Ishikawa (cell line): ENCODE measurements around the gene HOXB3.

Experiments
- CEBPB ChIP-seq: IDR thresholded peaks from 2 replicates; pipeline ENCODE4 v1.6.1; 2012
- EGR1 ChIP-seq: IDR thresholded peaks from 2 replicates; pipeline ENCODE4 v1.6.1; 2012
- NFIC ChIP-seq: IDR thresholded peaks from 2 replicates; pipeline ENCODE4 v1.6.1; 2012
- TAF1 ChIP-seq: IDR thresholded peaks from 2 replicates; pipeline ENCODE4 v1.6.1; 2012; ENCODE audit warnings: low read depth, mild to moderate bottlenecking
- YY1 ChIP-seq: IDR thresholded peaks from 2 replicates; pipeline ENCODE4 v1.6.1; 2012; ENCODE audit warnings: low read depth
- TF ChIP-seq, protein P1 (sequence below): IDR thresholded peaks from 2 replicates; pipeline ENCODE4 v1.6.1; 2012; ENCODE audit warnings: low read depth, mild to moderate bottlenecking
- TF ChIP-seq, protein P2 (sequence below): IDR thresholded peaks from 2 replicates; pipeline ENCODE4 v1.6.1; 2012

DNA sequence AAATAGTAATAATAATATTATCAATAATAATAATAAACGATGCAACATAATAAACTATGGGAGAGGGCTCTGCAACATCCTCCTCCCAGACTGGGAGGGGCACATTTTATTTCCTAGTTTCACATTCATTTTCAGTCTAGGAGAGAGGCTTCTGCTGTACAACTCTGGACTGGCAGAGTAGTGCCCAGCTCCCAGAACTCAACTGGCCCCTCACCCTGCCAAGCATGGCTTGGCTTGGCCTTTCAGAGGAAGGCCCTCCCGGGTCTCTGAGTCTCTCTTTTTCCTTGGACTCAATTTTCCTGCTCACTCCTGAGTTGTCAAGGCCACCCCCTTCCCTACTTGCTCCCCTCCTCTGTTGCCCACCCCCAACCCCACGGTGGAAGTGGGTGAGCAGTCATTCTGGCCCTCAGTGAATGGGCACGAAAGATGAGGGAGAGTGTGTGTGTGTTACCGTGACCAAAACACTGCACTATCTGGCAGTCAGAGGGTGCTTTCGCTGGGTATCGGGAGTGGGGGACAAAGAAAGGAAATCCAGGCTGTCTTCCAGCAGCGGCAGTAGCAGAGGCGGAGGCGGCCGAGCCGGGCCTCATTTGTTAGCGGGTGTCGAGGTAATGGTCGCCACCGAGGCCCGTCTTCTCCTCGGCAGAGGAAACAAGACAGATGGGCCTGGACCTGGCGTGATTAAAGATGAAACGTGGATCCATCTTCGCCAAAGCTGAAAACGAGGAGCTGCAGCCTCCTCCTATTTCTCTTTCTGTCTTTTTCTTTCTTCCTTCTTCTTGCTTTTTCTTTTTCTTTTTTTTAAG, 14.2 kb downstream of the HOXB3 start:
- no peak for TF ChIP-seq EGR1
- TF ChIP-seq, protein P1, sequence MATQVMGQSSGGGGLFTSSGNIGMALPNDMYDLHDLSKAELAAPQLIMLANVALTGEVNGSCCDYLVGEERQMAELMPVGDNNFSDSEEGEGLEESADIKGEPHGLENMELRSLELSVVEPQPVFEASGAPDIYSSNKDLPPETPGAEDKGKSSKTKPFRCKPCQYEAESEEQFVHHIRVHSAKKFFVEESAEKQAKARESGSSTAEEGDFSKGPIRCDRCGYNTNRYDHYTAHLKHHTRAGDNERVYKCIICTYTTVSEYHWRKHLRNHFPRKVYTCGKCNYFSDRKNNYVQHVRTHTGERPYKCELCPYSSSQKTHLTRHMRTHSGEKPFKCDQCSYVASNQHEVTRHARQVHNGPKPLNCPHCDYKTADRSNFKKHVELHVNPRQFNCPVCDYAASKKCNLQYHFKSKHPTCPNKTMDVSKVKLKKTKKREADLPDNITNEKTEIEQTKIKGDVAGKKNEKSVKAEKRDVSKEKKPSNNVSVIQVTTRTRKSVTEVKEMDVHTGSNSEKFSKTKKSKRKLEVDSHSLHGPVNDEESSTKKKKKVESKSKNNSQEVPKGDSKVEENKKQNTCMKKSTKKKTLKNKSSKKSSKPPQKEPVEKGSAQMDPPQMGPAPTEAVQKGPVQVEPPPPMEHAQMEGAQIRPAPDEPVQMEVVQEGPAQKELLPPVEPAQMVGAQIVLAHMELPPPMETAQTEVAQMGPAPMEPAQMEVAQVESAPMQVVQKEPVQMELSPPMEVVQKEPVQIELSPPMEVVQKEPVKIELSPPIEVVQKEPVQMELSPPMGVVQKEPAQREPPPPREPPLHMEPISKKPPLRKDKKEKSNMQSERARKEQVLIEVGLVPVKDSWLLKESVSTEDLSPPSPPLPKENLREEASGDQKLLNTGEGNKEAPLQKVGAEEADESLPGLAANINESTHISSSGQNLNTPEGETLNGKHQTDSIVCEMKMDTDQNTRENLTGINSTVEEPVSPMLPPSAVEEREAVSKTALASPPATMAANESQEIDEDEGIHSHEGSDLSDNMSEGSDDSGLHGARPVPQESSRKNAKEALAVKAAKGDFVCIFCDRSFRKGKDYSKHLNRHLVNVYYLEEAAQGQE = no peak
- TF ChIP-seq NFIC = no peak
- TF ChIP-seq CEBPB = no peak
- TF ChIP-seq TAF1 = no peak
- no peak for TF ChIP-seq YY1
- TF ChIP-seq, protein P2, sequence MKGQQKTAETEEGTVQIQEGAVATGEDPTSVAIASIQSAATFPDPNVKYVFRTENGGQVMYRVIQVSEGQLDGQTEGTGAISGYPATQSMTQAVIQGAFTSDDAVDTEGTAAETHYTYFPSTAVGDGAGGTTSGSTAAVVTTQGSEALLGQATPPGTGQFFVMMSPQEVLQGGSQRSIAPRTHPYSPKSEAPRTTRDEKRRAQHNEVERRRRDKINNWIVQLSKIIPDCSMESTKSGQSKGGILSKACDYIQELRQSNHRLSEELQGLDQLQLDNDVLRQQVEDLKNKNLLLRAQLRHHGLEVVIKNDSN = no peak
